Nephron (organoid): ENCODE results near the gene CARMIL1.
"Not testable (repeated sequence)": the region's sequence is repeated elsewhere in the genome, so short reads cannot be mapped to it uniquely, and the experiment has no call there.

Source experiments
- H3K27ac Mint-ChIP-seq, 3 experiments: 2 replicates each; pipeline ENCODE4 v1.8.0; 2020; ENCODE audit warnings: mixed read lengths in 3 of 3, mild to moderate bottlenecking in 2 of 3, moderate library complexity in 1 of 3
- H3K27me3 Mint-ChIP-seq: 2 replicates; pipeline ENCODE4 v1.8.0; 2021; ENCODE audit warnings: low read depth, mild to moderate bottlenecking, moderate library complexity, mixed read lengths
- H3K36me3 Mint-ChIP-seq: 2 replicates; pipeline ENCODE4 v1.8.0; 2020; ENCODE audit warnings: low read depth, mixed read lengths
- H3K4me1 Mint-ChIP-seq: 2 replicates; pipeline ENCODE4 v1.8.0; 2020; ENCODE audit warnings: mixed read lengths
- H3K4me3 Mint-ChIP-seq, 3 experiments: 2 replicates each; pipeline ENCODE4 v1.8.0; 2020; ENCODE audit warnings: mild to moderate bottlenecking in 3 of 3, mixed read lengths in 3 of 3, moderate library complexity in 2 of 3
- H3K9me3 Mint-ChIP-seq: 2 replicates; pipeline ENCODE4 v1.8.0; 2020; ENCODE audit warnings: mixed read lengths
- CTCF ChIP-seq, 3 experiments: fragments of 200-600 bp; sonication (generic); IDR thresholded peaks; one replicate each; pipeline ENCODE4 v1.5.0; 2021; ENCODE audit warnings: antibody characterized with exemption in 3 of 3; ENCODE audit not compliant: unreplicated experiment in 3 of 3

Gene CARMIL1

GRCh38 chr6:25583906-25584305 lies 304.7 kb downstream of the CARMIL1 start:
- no peaks in the 10 kb centered on the region for H3K27me3 Mint-ChIP-seq
- peaks cover 12% of the 10 kb centered on the region for H3K36me3 Mint-ChIP-seq
- no peak for TF ChIP-seq CTCF (IDR thresholded peaks at IDR 0.05; ENCODE audit: unreplicated experiment in 3 of 3)
- H3K9me3 Mint-ChIP-seq: no peaks in the 10 kb centered on the region
- no peak overlapping the region for H3K4me3 Mint-ChIP-seq
- no peaks in the 10 kb centered on the region for H3K4me1 Mint-ChIP-seq
- H3K27ac Mint-ChIP-seq: peak overlapping the region in 1 of 3 experiments; percentile 17

GRCh38 chr6:25585225-25585624 lies 306.1 kb downstream of the CARMIL1 start:
- no peaks in the 10 kb centered on the region for H3K4me1 Mint-ChIP-seq
- peaks cover 21% of the 10 kb centered on the region for H3K36me3 Mint-ChIP-seq
- no peaks in the 10 kb centered on the region for H3K27me3 Mint-ChIP-seq
- no peak for TF ChIP-seq CTCF (IDR thresholded peaks at IDR 0.05; ENCODE audit: unreplicated experiment in 3 of 3)
- H3K27ac Mint-ChIP-seq: no peak overlapping the region
- H3K9me3 Mint-ChIP-seq: no peaks in the 10 kb centered on the region
- no peak overlapping the region for H3K4me3 Mint-ChIP-seq

GRCh38 chr6:25586119-25586518 lies 306.9 kb downstream of the CARMIL1 start:
- not testable (repeated sequence) for H3K4me1 Mint-ChIP-seq, H3K4me3 Mint-ChIP-seq, H3K27ac Mint-ChIP-seq, H3K27me3 Mint-ChIP-seq, H3K9me3 Mint-ChIP-seq
- peaks cover 21% of the 10 kb centered on the region for H3K36me3 Mint-ChIP-seq

- no peaks in the 10 kb centered on the region for H3K27me3 Mint-ChIP-seq
- no peak overlapping the region for H3K4me3 Mint-ChIP-seq
- H3K4me1 Mint-ChIP-seq: peaks cover 11% of the 10 kb centered on the region
- no peak for TF ChIP-seq CTCF (IDR thresholded peaks at IDR 0.05; ENCODE audit: unreplicated experiment in 3 of 3)
- H3K36me3 Mint-ChIP-seq: peaks cover 20% of the 10 kb centered on the region
- H3K27ac Mint-ChIP-seq: no peak overlapping the region
- H3K9me3 Mint-ChIP-seq: no peaks in the 10 kb centered on the region
Measured at GRCh38 chr6:25586927-25587326, 307.8 kb downstream of the CARMIL1 start.

- H3K27ac Mint-ChIP-seq: no peak overlapping the region
- no peak for TF ChIP-seq CTCF (IDR thresholded peaks at IDR 0.05; ENCODE audit: unreplicated experiment in 3 of 3)
- no peaks in the 10 kb centered on the region for H3K9me3 Mint-ChIP-seq
- peaks cover 14% of the 10 kb centered on the region for H3K36me3 Mint-ChIP-seq
- H3K27me3 Mint-ChIP-seq: no peaks in the 10 kb centered on the region
- H3K4me3 Mint-ChIP-seq: no peak overlapping the region
- peaks cover 11% of the 10 kb centered on the region for H3K4me1 Mint-ChIP-seq
Measured at GRCh38 chr6:25590986-25591385, 311.8 kb downstream of the CARMIL1 start.

GRCh38 chr6:25596928-25597818 lies 318.0 kb downstream of the CARMIL1 start:
- TF ChIP-seq CTCF (IDR thresholded peaks at IDR 0.05; ENCODE audit: unreplicated experiment in 3 of 3): no peak
- H3K4me3 Mint-ChIP-seq: no peak overlapping the region
- no peaks in the 10 kb centered on the region for H3K27me3 Mint-ChIP-seq
- H3K9me3 Mint-ChIP-seq: no peaks in the 10 kb centered on the region
- no peak overlapping the region for H3K27ac Mint-ChIP-seq
- peaks cover 20% of the 10 kb centered on the region for H3K36me3 Mint-ChIP-seq
- no peaks in the 10 kb centered on the region for H3K4me1 Mint-ChIP-seq
